ENCODE measurements around the gene RBPJ. TPM values are rescaled to one million over a fixed set of nuclear protein-coding genes. Genes with fewer than 3 reads are reported as not detected.

The RBPJ gene
- polyA plus RNA-seq, 10 donors: 62.8 to 98.9 (median 77.5) TPM

GRCh38 chr4:26413582-26413981 is 92.8 kb downstream of the RBPJ start:
- DNase-seq: no peak

- no peak for DNase-seq
These were observed 97.3 kb downstream of the RBPJ start for GRCh38 chr4:26418107-26418506.

GRCh38 chr4:26418850-26419249 is 98.0 kb downstream of the RBPJ start:
- DNase-seq: no peak

GRCh38 chr4:26420438-26420837 is 99.6 kb downstream of the RBPJ start:
- DNase-seq: no peak

- no peak for DNase-seq
These were observed 100.1 kb downstream of the RBPJ start for GRCh38 chr4:26420913-26421312.

GRCh38 chr4:26424153-26424552 is 103.3 kb downstream of the RBPJ start:
- no peak for DNase-seq

GRCh38 chr4:26424838-26425237 is 104.0 kb downstream of the RBPJ start:
- DNase-seq: no peak

GRCh38 chr4:26425953-26426352 is 105.1 kb downstream of the RBPJ start:
- DNase-seq: no peak

GRCh38 chr4:26426892-26427291 is 106.1 kb downstream of the RBPJ start:
- DNase-seq: no peak

- DNase-seq: no peak
These were observed 109.1 kb downstream of the RBPJ start for GRCh38 chr4:26429910-26430309.

GRCh38 chr4:26431461-26432180 is 110.8 kb downstream of the RBPJ start:
- DNase-seq: no peak

GRCh38 chr4:26432419-26432818 is 111.6 kb downstream of the RBPJ start:
- DNase-seq: no peak

- DNase-seq: no peak
These were observed 112.7 kb downstream of the RBPJ start for GRCh38 chr4:26433556-26433955.

- no peak for DNase-seq
These were observed 113.3 kb downstream of the RBPJ start for GRCh38 chr4:26434030-26434639.

GRCh38 chr4:26441102-26441501 is 120.3 kb downstream of the RBPJ start:
- DNase-seq: peak in 1 of 3 donors; percentile 30

GRCh38 chr4:26441771-26442170 is 121.0 kb downstream of the RBPJ start:
- DNase-seq: no peak

- DNase-seq: no peak
These were observed 126.6 kb downstream of the RBPJ start for GRCh38 chr4:26447378-26447777.

- DNase-seq: no peak
These were observed 129.6 kb downstream of the RBPJ start for GRCh38 chr4:26450418-26450817.

- no peak for DNase-seq
These were observed 130.8 kb downstream of the RBPJ start for GRCh38 chr4:26451597-26451996.

GRCh38 chr4:26452565-26453531 is 132.0 kb downstream of the RBPJ start:
- no peak for DNase-seq

GRCh38 chr4:26454961-26455360 is 134.1 kb downstream of the RBPJ start:
- no peak for DNase-seq

- no peak for DNase-seq
These were observed 134.8 kb downstream of the RBPJ start for GRCh38 chr4:26455571-26455970.

- no peak for DNase-seq
These were observed 136.6 kb downstream of the RBPJ start for GRCh38 chr4:26457412-26457811.

Data from muscle of back (tissue), 11 donors.